ENCODE measurements around the gene STXBP1.
"Not testable (repeated sequence)": the region's sequence is repeated elsewhere in the genome, so short reads cannot be mapped to it uniquely, and the experiment has no call there.

Gene STXBP1

GRCh38 chr9:127611899-127612790 is at the start of gene STXBP1:
STXBP1 (plus strand) TSS chr9:127612277; CDS start chr9:127612404, 127 bp downstream.
- DNase-seq, result peak; percentile 96

- DNase-seq, result no peak
Measured at GRCh38 chr9:127562279-127562796, 49.7 kb upstream of the STXBP1 start.

- DNase-seq, result no peak
Measured at GRCh38 chr9:127562841-127563401, 49.2 kb upstream of the STXBP1 start.

GRCh38 chr9:127563579-127563978 is 48.5 kb upstream of the STXBP1 start:
- no peak for DNase-seq

GRCh38 chr9:127565231-127565630 is 46.8 kb upstream of the STXBP1 start:
- DNase-seq, result no peak

GRCh38 chr9:127566351-127567001 is 45.6 kb upstream of the STXBP1 start:
- no peak for DNase-seq

- peak; percentile 63 for DNase-seq
Measured at GRCh38 chr9:127567035-127567729, 44.9 kb upstream of the STXBP1 start.

GRCh38 chr9:127567730-127568617 is 44.1 kb upstream of the STXBP1 start:
- DNase-seq, result peak; percentile 65

- peak; percentile 69 for DNase-seq
Measured at GRCh38 chr9:127568618-127568970, 43.5 kb upstream of the STXBP1 start.

GRCh38 chr9:127568971-127569885 is 42.8 kb upstream of the STXBP1 start:
- peak; percentile 95 for DNase-seq

GRCh38 chr9:127569886-127570401 is 42.1 kb upstream of the STXBP1 start:
- DNase-seq, result peak; percentile 97

- peak; percentile 49 for DNase-seq
Measured at GRCh38 chr9:127570533-127571111, 41.5 kb upstream of the STXBP1 start.

GRCh38 chr9:127571971-127572370 is 40.1 kb upstream of the STXBP1 start:
- DNase-seq, result no peak

GRCh38 chr9:127572961-127573721 is 38.9 kb upstream of the STXBP1 start:
- peak; percentile 81 for DNase-seq

GRCh38 chr9:127574072-127574993 is 37.7 kb upstream of the STXBP1 start:
- DNase-seq, result peak; percentile 99

- peak; percentile 85 for DNase-seq
Measured at GRCh38 chr9:127575875-127576778, 36.0 kb upstream of the STXBP1 start.

- DNase-seq, result not testable (repeated sequence)
Measured at GRCh38 chr9:127577194-127577593, 34.9 kb upstream of the STXBP1 start.

Data from DMS53 (cell line).